Prostate gland (tissue), 2 donors: ENCODE results near the gene UBE2O.

Experiments used
- POLR2A ChIP-seq: fragments of 450-650 bp; IDR thresholded peaks from one replicate; pipeline ENCODE4 v1.6.1; 2016; ENCODE audit warnings: antibody characterized with exemption, mild to moderate bottlenecking
- POLR2AphosphoS5 ChIP-seq: sonication (generic); formaldehyde crosslinking; IDR thresholded peaks from one replicate; pipeline ENCODE4 v1.6.1; 2017; ENCODE audit warnings: antibody characterized with exemption
- TF ChIP-seq, protein P1 (sequence below), 4 experiments: fragments of 200-600 bp in 2 of 4; fragments of 450-650 bp in 2 of 4; sonication (generic) in 2 of 4; IDR thresholded peaks; 1 replicate in 3 of 4; 2 replicates in 1 of 4; pipeline ENCODE4 v1.5.1; 2016 to 2019; ENCODE audit warnings: antibody characterized with exemption in 4 of 4, mild to moderate bottlenecking in 2 of 4, moderate library complexity in 2 of 4

DNA sequence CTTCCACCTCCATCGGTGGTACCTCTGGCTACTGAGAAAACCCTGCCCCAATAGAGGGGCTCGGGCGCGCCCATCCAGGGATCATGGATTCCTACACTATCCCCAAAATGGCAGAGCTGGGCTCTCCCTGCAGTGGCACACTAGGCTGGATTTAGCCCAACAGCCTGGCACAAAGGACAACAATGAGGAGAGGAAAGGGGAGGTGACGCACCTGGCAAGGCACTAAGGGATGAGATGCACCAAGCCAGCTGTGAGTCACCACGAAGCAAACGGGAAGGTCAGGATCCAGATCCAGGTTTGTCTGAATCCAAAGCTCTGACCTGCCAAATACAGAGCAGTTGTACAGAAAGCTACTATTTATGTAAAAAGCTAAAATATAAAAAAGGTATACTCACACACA, 18.1 kb downstream of the UBE2O start:
- TF ChIP-seq, protein P1, sequence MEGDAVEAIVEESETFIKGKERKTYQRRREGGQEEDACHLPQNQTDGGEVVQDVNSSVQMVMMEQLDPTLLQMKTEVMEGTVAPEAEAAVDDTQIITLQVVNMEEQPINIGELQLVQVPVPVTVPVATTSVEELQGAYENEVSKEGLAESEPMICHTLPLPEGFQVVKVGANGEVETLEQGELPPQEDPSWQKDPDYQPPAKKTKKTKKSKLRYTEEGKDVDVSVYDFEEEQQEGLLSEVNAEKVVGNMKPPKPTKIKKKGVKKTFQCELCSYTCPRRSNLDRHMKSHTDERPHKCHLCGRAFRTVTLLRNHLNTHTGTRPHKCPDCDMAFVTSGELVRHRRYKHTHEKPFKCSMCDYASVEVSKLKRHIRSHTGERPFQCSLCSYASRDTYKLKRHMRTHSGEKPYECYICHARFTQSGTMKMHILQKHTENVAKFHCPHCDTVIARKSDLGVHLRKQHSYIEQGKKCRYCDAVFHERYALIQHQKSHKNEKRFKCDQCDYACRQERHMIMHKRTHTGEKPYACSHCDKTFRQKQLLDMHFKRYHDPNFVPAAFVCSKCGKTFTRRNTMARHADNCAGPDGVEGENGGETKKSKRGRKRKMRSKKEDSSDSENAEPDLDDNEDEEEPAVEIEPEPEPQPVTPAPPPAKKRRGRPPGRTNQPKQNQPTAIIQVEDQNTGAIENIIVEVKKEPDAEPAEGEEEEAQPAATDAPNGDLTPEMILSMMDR (IDR thresholded peaks at IDR 0.05): no peak
- no peak for TF ChIP-seq POLR2A
- no peak for TF ChIP-seq POLR2AphosphoS5
